A549 (cell line): ENCODE measurements around the gene WASHC3. TPM values are rescaled to one million over a fixed set of nuclear protein-coding genes. Genes with fewer than 3 reads are reported as not detected.
"Not testable (repeated sequence)": the region's sequence is repeated elsewhere in the genome, so short reads cannot be mapped to it uniquely, and the experiment has no call there.

Experiments used
- ATAC-seq, 2 experiments: fragments of 200-7000 bp in 1 of 2; fragments of >200 bp in 1 of 2; cut with Nextera tagmentation in 1 of 2; cut with Tn5 transposase in 1 of 2; 3 replicates each; pipeline versions ENCODE4 v1.8.0 to v1.9.1; 2018 to 2020; ENCODE audit warnings: mild to moderate bottlenecking in 1 of 2, moderate library complexity in 1 of 2
- CTCF ChIA-PET: fragments of 300-600 bp; sonication (Branson Sonifier 250); formaldehyde crosslinking; extraction: SDS; loops from one replicate; lab custom pipeline; 2021; ENCODE audit warnings: antibody characterized with exemption, inconsistent platforms; lab: Yijun Ruan, JAX
- POLR2A ChIA-PET: fragments of 350-600 bp; formaldehyde crosslinking; extraction: SDS; loops from one replicate; lab custom pipeline; 2021; ENCODE audit warnings: antibody characterized with exemption, inconsistent platforms; lab: Yijun Ruan, JAX
- DNase-seq, 2 experiments: peaks; one replicate each; pipeline versions ENCODE4 v3.0.0 to v3.0.0-alpha.2; 2011 to 2016; ENCODE audit warnings: low read depth in 1 of 2, low spot score in 1 of 2
- FAIRE-seq: peaks from 2 replicates; lab custom pipeline; 2011; peaks lifted over from hg19 to GRCh38; lab: Jason Lieb, UNC
- H3K27ac ChIP-seq, 2 experiments: fragments of >200 bp; sonication (Bioruptor Twin); formaldehyde crosslinking; 3 replicates each; pipeline ENCODE4 v1.5.1; 2016 to 2017
- H3K4me1 ChIP-seq: fragments of >200 bp; sonication (Bioruptor Twin); formaldehyde crosslinking; 3 replicates; pipeline ENCODE4 v1.6.1; 2016
- H3K4me2 ChIP-seq: fragments of >200 bp; sonication (Bioruptor Twin); formaldehyde crosslinking; 3 replicates; pipeline ENCODE4 v1.6.1; 2016
- H3K4me3 ChIP-seq: fragments of >200 bp; sonication (Bioruptor Twin); formaldehyde crosslinking; 3 replicates; pipeline ENCODE4 v1.5.1; 2016
- H3K9me3 ChIP-seq: fragments of >200 bp; sonication (Bioruptor Twin); formaldehyde crosslinking; 3 replicates; pipeline ENCODE4 v1.6.1; 2016
- BHLHE40 ChIP-seq: IDR thresholded peaks from 2 replicates; pipeline ENCODE4 v1.6.1; 2012; ENCODE audit warnings: low read depth, low read length, inconsistent platforms
- CEBPB ChIP-seq, 2 experiments: fragments of >200 bp in 1 of 2; sonication (Bioruptor Twin) in 1 of 2; formaldehyde crosslinking in 1 of 2; IDR thresholded peaks; 2 replicates each; pipeline ENCODE4 v1.6.1; 2012 to 2016
- CHD2 ChIP-seq: fragments of 150-350 bp; IDR thresholded peaks from 2 replicates; pipeline ENCODE4 v1.6.1; 2014; ENCODE audit warnings: low read length; ENCODE audit not compliant: partially characterized antibody
- EHMT2 ChIP-seq: fragments of 200-600 bp; sonication (generic); IDR thresholded peaks from 2 replicates; pipeline ENCODE4 v1.6.1; 2016; ENCODE audit warnings: antibody characterized with exemption, low read depth, mild to moderate bottlenecking, moderate library complexity
- HES2 ChIP-seq: fragments of >200 bp; sonication (Bioruptor Twin); formaldehyde crosslinking; IDR thresholded peaks from 2 replicates; pipeline ENCODE4 v1.6.1; 2016
- HOXA7 ChIP-seq: fragments of 250-450 bp; sonication (Bioruptor Pico); IDR thresholded peaks from 2 replicates; pipeline ENCODE4 v1.5.0; 2020; ENCODE audit warnings: mild to moderate bottlenecking, moderate library complexity
- JUN ChIP-seq, 2 experiments: fragments of >200 bp; sonication (Bioruptor Twin); formaldehyde crosslinking; IDR thresholded peaks; 2 replicates in 1 of 2; 3 replicates in 1 of 2; pipeline ENCODE4 v1.6.1; 2016 to 2017
- MAZ ChIP-seq: fragments of 150-350 bp; IDR thresholded peaks from 2 replicates; pipeline ENCODE4 v1.6.1; 2014; ENCODE audit warnings: antibody characterized with exemption, low read depth, low read length, borderline replicate concordance
- MYC ChIP-seq: IDR thresholded peaks from 2 replicates; pipeline ENCODE4 v1.6.1; 2012; ENCODE audit warnings: mild to moderate bottlenecking, inconsistent platforms, low read length, improper control_type of control experiment, borderline replicate concordance
- NPAS2 ChIP-seq: fragments of 250-450 bp; sonication (Bioruptor Pico); IDR thresholded peaks from 2 replicates; pipeline ENCODE4 v1.8.0; 2022; ENCODE audit warnings: mild to moderate bottlenecking, moderate library complexity, borderline replicate concordance
- NR3C1 ChIP-seq: fragments of >200 bp; sonication (Bioruptor Twin); formaldehyde crosslinking; IDR thresholded peaks from 3 replicates; pipeline ENCODE4 v1.6.1; 2017
- PHF8 ChIP-seq: fragments of 200-600 bp; sonication (generic); IDR thresholded peaks from 2 replicates; pipeline ENCODE4 v1.6.1; 2016; ENCODE audit warnings: low read depth, mild to moderate bottlenecking, antibody characterized with exemption, moderate library complexity, borderline replicate concordance
- RARB ChIP-seq: fragments of 250-450 bp; sonication (Bioruptor Pico); IDR thresholded peaks from 2 replicates; pipeline ENCODE4 v1.8.0; 2021; ENCODE audit warnings: mild to moderate bottlenecking, moderate library complexity
- SMC3 ChIP-seq: fragments of >200 bp; sonication (Bioruptor Twin); formaldehyde crosslinking; IDR thresholded peaks from 3 replicates; pipeline ENCODE4 v1.6.1; 2018; ENCODE audit warnings: inconsistent platforms
- ZNF302 ChIP-seq: fragments of 250-450 bp; sonication (Bioruptor Pico); IDR thresholded peaks from 2 replicates; pipeline ENCODE4 v1.9.0; 2021; ENCODE audit warnings: inconsistent platforms, mild to moderate bottlenecking, moderate library complexity
- ZSCAN20 ChIP-seq: fragments of 250-450 bp; sonication (Bioruptor Pico); IDR thresholded peaks from 2 replicates; pipeline ENCODE4 v1.8.0; 2022; ENCODE audit warnings: mild to moderate bottlenecking, moderate library complexity
- WGBS: methylation state at CpG from one replicate; pipeline ENCODE4 v1.1.6; 2017; ENCODE audit errors: missing lambda C conversion rate; 5-methylcytosine and 5-hydroxymethylcytosine counted together
- polyA plus RNA-seq, 4 experiments: library from polyadenylated mRNA; depleted of rRNA in 3 of 4; stranded (reverse); fragments of >200 nt; fragmentation: RNase III in 1 of 4; extraction: RNeasy Plus Mini Kit Qiagen cat#74134 plus additional on column Dnase treatment in 1 of 4; gene quantifications; 2 replicates in 3 of 4; 3 replicates in 1 of 4; pipeline ENCODE4 v1.2.3, GENCODE V29; 2011 to 2017
- TF ChIP-seq, protein P1 (sequence below): fragments of 150-350 bp; IDR thresholded peaks from 2 replicates; pipeline ENCODE4 v1.6.1; 2014; ENCODE audit warnings: low read depth, mild to moderate bottlenecking, low read length
- TF ChIP-seq, protein P2 (sequence below): fragments of >200 bp; sonication (Bioruptor Twin); formaldehyde crosslinking; IDR thresholded peaks from 3 replicates; pipeline ENCODE4 v1.5.1; 2016
- TF ChIP-seq, protein P3 (sequence below): fragments of 200-600 bp; sonication (generic); IDR thresholded peaks from 2 replicates; pipeline ENCODE4 v1.6.1; 2016; ENCODE audit warnings: antibody characterized with exemption, mild to moderate bottlenecking, moderate library complexity

WASHC3 gene
- polyA plus RNA-seq, 2 of the 4 experiments (the other 2 are of a cell fraction): 39.1 to 54.9 TPM

DNA sequence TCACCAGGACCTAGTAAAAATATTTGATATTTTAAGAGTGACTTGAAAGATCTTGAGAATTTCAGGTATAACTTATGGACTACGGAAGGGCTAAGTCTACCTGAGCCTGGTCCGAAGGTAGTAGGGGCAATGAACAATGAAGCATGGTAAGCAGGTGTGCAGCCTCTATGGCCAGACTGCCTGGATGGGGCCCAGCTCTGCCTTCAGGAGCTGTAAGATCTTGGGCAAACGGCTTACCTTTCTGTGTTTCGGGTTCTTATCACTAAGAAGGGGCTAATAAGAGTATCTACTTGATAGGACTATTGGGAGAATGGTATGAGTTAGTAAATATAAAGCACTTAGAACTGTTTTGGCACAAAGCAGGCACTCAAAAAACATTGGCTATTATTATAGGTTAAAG lies 19.1 kb upstream of the WASHC3 start:
- no peak for ATAC-seq
- ChIA-PET POLR2A (no interaction called here), CTCF (interaction anchor here (1.8 kb wide), 1 partner anchor 13 kb away, joined by 9 read pairs; no protein-coding TSS in a partner anchor)
- no peak for DNase-seq
- H3K27ac ChIP-seq: no peak overlapping the region
- TF ChIP-seq MYC: no peak
- TF ChIP-seq MAZ: no peak
- TF ChIP-seq NPAS2 (CRISPR knock-in tag): no peak
- no peak for TF ChIP-seq ZSCAN20 (CRISPR knock-in tag)
- no peak for TF ChIP-seq NR3C1
- TF ChIP-seq CEBPB (IDR thresholded peaks at IDR 0.05): no peak
- TF ChIP-seq SMC3: no peak
- no peak for TF ChIP-seq HOXA7
- TF ChIP-seq ZNF302: no peak
- TF ChIP-seq PHF8: no peak
- TF ChIP-seq, protein P1, sequence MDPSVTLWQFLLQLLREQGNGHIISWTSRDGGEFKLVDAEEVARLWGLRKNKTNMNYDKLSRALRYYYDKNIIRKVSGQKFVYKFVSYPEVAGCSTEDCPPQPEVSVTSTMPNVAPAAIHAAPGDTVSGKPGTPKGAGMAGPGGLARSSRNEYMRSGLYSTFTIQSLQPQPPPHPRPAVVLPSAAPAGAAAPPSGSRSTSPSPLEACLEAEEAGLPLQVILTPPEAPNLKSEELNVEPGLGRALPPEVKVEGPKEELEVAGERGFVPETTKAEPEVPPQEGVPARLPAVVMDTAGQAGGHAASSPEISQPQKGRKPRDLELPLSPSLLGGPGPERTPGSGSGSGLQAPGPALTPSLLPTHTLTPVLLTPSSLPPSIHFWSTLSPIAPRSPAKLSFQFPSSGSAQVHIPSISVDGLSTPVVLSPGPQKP: no peak
- no peak for TF ChIP-seq CHD2
- TF ChIP-seq BHLHE40: no peak
- TF ChIP-seq, protein P2, sequence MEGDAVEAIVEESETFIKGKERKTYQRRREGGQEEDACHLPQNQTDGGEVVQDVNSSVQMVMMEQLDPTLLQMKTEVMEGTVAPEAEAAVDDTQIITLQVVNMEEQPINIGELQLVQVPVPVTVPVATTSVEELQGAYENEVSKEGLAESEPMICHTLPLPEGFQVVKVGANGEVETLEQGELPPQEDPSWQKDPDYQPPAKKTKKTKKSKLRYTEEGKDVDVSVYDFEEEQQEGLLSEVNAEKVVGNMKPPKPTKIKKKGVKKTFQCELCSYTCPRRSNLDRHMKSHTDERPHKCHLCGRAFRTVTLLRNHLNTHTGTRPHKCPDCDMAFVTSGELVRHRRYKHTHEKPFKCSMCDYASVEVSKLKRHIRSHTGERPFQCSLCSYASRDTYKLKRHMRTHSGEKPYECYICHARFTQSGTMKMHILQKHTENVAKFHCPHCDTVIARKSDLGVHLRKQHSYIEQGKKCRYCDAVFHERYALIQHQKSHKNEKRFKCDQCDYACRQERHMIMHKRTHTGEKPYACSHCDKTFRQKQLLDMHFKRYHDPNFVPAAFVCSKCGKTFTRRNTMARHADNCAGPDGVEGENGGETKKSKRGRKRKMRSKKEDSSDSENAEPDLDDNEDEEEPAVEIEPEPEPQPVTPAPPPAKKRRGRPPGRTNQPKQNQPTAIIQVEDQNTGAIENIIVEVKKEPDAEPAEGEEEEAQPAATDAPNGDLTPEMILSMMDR: no peak
- no peak for TF ChIP-seq HES2
- TF ChIP-seq, protein P3, sequence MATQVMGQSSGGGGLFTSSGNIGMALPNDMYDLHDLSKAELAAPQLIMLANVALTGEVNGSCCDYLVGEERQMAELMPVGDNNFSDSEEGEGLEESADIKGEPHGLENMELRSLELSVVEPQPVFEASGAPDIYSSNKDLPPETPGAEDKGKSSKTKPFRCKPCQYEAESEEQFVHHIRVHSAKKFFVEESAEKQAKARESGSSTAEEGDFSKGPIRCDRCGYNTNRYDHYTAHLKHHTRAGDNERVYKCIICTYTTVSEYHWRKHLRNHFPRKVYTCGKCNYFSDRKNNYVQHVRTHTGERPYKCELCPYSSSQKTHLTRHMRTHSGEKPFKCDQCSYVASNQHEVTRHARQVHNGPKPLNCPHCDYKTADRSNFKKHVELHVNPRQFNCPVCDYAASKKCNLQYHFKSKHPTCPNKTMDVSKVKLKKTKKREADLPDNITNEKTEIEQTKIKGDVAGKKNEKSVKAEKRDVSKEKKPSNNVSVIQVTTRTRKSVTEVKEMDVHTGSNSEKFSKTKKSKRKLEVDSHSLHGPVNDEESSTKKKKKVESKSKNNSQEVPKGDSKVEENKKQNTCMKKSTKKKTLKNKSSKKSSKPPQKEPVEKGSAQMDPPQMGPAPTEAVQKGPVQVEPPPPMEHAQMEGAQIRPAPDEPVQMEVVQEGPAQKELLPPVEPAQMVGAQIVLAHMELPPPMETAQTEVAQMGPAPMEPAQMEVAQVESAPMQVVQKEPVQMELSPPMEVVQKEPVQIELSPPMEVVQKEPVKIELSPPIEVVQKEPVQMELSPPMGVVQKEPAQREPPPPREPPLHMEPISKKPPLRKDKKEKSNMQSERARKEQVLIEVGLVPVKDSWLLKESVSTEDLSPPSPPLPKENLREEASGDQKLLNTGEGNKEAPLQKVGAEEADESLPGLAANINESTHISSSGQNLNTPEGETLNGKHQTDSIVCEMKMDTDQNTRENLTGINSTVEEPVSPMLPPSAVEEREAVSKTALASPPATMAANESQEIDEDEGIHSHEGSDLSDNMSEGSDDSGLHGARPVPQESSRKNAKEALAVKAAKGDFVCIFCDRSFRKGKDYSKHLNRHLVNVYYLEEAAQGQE: no peak
- TF ChIP-seq, all 56 proteins: peak for 0
- 92% methylated on average over 4 of the region's 4 CpGs for WGBS
- no peak for FAIRE-seq
- Histone ChIP-seq H3K4me3 (no peak overlapping the region), H3K9me3 (no peaks in the 10 kb centered on the region), H3K4me2 (no peak overlapping the region), H3K4me1 (no peaks in the 10 kb centered on the region)

- H3K9me3 ChIP-seq, CTCF ChIA-PET, POLR2A ChIA-PET, FAIRE-seq, H3K4me3 ChIP-seq, ATAC-seq, DNase-seq, H3K4me2 ChIP-seq, H3K4me1 ChIP-seq, H3K27ac ChIP-seq: not testable (repeated sequence)
- 97% methylated on average over 7 of the region's 7 CpGs for WGBS
These were observed 10.3 kb upstream of the WASHC3 start for GRCh38 chr12:102072092-102072491.

DNA sequence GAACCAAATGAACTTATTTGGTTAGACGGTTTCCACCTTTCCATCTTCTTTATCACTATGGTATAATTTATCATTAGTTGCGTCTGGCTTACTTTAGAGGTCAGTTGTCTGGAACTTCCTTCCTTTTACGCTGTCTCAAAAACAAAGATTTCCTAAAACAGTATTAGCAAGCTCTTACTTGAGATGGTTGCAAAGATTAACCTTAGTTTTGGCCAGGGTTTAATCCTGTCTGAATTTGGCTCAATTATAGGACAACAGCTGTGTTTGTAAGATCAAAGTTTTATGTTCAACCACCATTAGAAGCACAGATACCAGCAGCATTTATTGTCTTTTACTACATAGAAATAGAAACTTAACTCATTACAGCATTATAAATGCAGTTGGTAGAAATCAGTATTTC lies 7.9 kb upstream of the WASHC3 start:
- WGBS: 95% methylated on average over 3 of the region's 3 CpGs
- no peak for FAIRE-seq
- no peak overlapping the region for H3K27ac ChIP-seq
- no peak for ATAC-seq
- no peak overlapping the region for H3K4me3 ChIP-seq
- CTCF ChIA-PET: no interaction called here
- no peak overlapping the region for H3K4me2 ChIP-seq
- TF ChIP-seq EHMT2 (no peak), RARB (CRISPR knock-in tag) (no peak), JUN (IDR thresholded peaks at IDR 0.05) (no peak), PHF8 (no peak)
- TF ChIP-seq, protein P2: no peak
- TF ChIP-seq, protein P1: no peak
- POLR2A ChIA-PET: no interaction called here
- H3K4me1 ChIP-seq: no peaks in the 10 kb centered on the region
- DNase-seq: no peak
- H3K9me3 ChIP-seq: no peaks in the 10 kb centered on the region
